A549 (cell line): Measurements from ENCODE around the gene AHR. TPM values are rescaled to one million over a fixed set of nuclear protein-coding genes. Genes with fewer than 3 reads are reported as not detected.

Experiments used
- ATAC-seq, 2 experiments: fragments of 200-7000 bp in 1 of 2; fragments of >200 bp in 1 of 2; cut with Nextera tagmentation in 1 of 2; cut with Tn5 transposase in 1 of 2; 3 replicates each; pipeline versions ENCODE4 v1.8.0 to v1.9.1; 2018 to 2020; ENCODE audit warnings: mild to moderate bottlenecking in 1 of 2, moderate library complexity in 1 of 2
- CTCF ChIA-PET: fragments of 300-600 bp; sonication (Branson Sonifier 250); formaldehyde crosslinking; extraction: SDS; loops from one replicate; lab custom pipeline; 2021; ENCODE audit warnings: antibody characterized with exemption, inconsistent platforms; lab: Yijun Ruan, JAX
- POLR2A ChIA-PET: fragments of 350-600 bp; formaldehyde crosslinking; extraction: SDS; loops from one replicate; lab custom pipeline; 2021; ENCODE audit warnings: antibody characterized with exemption, inconsistent platforms; lab: Yijun Ruan, JAX
- DNase-seq, 2 experiments: peaks; one replicate each; pipeline versions ENCODE4 v3.0.0 to v3.0.0-alpha.2; 2011 to 2016; ENCODE audit warnings: low read depth in 1 of 2, low spot score in 1 of 2
- FAIRE-seq: peaks from 2 replicates; lab custom pipeline; 2011; peaks lifted over from hg19 to GRCh38; lab: Jason Lieb, UNC
- H3K27ac ChIP-seq, 2 experiments: fragments of >200 bp; sonication (Bioruptor Twin); formaldehyde crosslinking; 3 replicates each; pipeline ENCODE4 v1.5.1; 2016 to 2017
- H3K4me1 ChIP-seq: fragments of >200 bp; sonication (Bioruptor Twin); formaldehyde crosslinking; 3 replicates; pipeline ENCODE4 v1.6.1; 2016
- H3K4me2 ChIP-seq: fragments of >200 bp; sonication (Bioruptor Twin); formaldehyde crosslinking; 3 replicates; pipeline ENCODE4 v1.6.1; 2016
- H3K4me3 ChIP-seq: fragments of >200 bp; sonication (Bioruptor Twin); formaldehyde crosslinking; 3 replicates; pipeline ENCODE4 v1.5.1; 2016
- H3K9me3 ChIP-seq: fragments of >200 bp; sonication (Bioruptor Twin); formaldehyde crosslinking; 3 replicates; pipeline ENCODE4 v1.6.1; 2016
- BCL3 ChIP-seq: fragments of >200 bp; sonication (Bioruptor Twin); formaldehyde crosslinking; IDR thresholded peaks from 3 replicates; pipeline ENCODE4 v1.6.1; 2016
- BHLHE40 ChIP-seq: IDR thresholded peaks from 2 replicates; pipeline ENCODE4 v1.6.1; 2012; ENCODE audit warnings: low read depth, low read length, inconsistent platforms
- CHD2 ChIP-seq: fragments of 150-350 bp; IDR thresholded peaks from 2 replicates; pipeline ENCODE4 v1.6.1; 2014; ENCODE audit warnings: low read length; ENCODE audit not compliant: partially characterized antibody
- CHD4 ChIP-seq: fragments of 200-600 bp; sonication (generic); IDR thresholded peaks from 2 replicates; pipeline ENCODE4 v1.6.1; 2016; ENCODE audit warnings: antibody characterized with exemption, mild to moderate bottlenecking, borderline replicate concordance
- EHF ChIP-seq: fragments of 250-450 bp; sonication (Bioruptor Pico); IDR thresholded peaks from 2 replicates; pipeline ENCODE4 v1.5.0; 2020; ENCODE audit warnings: mild to moderate bottlenecking
- ESRRA ChIP-seq: fragments of 150-350 bp; IDR thresholded peaks from 2 replicates; pipeline ENCODE4 v1.6.1; 2014; ENCODE audit warnings: mild to moderate bottlenecking, low read length, borderline replicate concordance
- FOSL2 ChIP-seq, 2 experiments: fragments of 450-650 bp in 1 of 2; fragments of >200 bp in 1 of 2; sonication (Bioruptor Twin) in 1 of 2; formaldehyde crosslinking; IDR thresholded peaks; 2 replicates each; pipeline versions ENCODE4 v1.5.0 to v1.6.1; 2016 to 2020; ENCODE audit warnings: mild to moderate bottlenecking in 1 of 2, moderate library complexity in 1 of 2
- GATA3 ChIP-seq: IDR thresholded peaks from 2 replicates; pipeline ENCODE4 v1.6.1; 2012; ENCODE audit warnings: borderline replicate concordance
- HOXA7 ChIP-seq: fragments of 250-450 bp; sonication (Bioruptor Pico); IDR thresholded peaks from 2 replicates; pipeline ENCODE4 v1.5.0; 2020; ENCODE audit warnings: mild to moderate bottlenecking, moderate library complexity
- HOXB13 ChIP-seq: fragments of 250-450 bp; sonication (Bioruptor Pico); IDR thresholded peaks from 2 replicates; pipeline ENCODE4 v1.5.0; 2020; ENCODE audit warnings: low read depth, mild to moderate bottlenecking, moderate library complexity
- HOXB5 ChIP-seq: fragments of 250-450 bp; sonication (Bioruptor Pico); IDR thresholded peaks from 2 replicates; pipeline ENCODE4 v1.5.0; 2020; ENCODE audit warnings: mild to moderate bottlenecking, moderate library complexity
- KDM1A ChIP-seq: fragments of 200-600 bp; sonication (generic); IDR thresholded peaks from 2 replicates; pipeline ENCODE4 v1.6.1; 2016; ENCODE audit warnings: low read depth, mild to moderate bottlenecking
- MAFK ChIP-seq: fragments of 450-650 bp; IDR thresholded peaks from 2 replicates; pipeline ENCODE4 v1.6.1; 2014; ENCODE audit not compliant: partially characterized antibody
- MAZ ChIP-seq: fragments of 150-350 bp; IDR thresholded peaks from 2 replicates; pipeline ENCODE4 v1.6.1; 2014; ENCODE audit warnings: antibody characterized with exemption, low read depth, low read length, borderline replicate concordance
- POLR2A ChIP-seq: IDR thresholded peaks from 2 replicates; pipeline ENCODE4 v1.6.1; 2012; ENCODE audit warnings: mild to moderate bottlenecking, low read length
- POLR2AphosphoS2 ChIP-seq: conservative IDR thresholded peaks from 2 replicates; pipeline ENCODE4 v1.6.1; 2012; ENCODE audit warnings: low read length, improper control_type of control experiment, inconsistent platforms
- RAD21 ChIP-seq, 2 experiments: fragments of >200 bp in 1 of 2; sonication (Bioruptor Twin) in 1 of 2; formaldehyde crosslinking in 1 of 2; IDR thresholded peaks in 1 of 2; conservative IDR thresholded peaks in 1 of 2; 2 replicates in 1 of 2; 3 replicates in 1 of 2; pipeline ENCODE4 v1.6.1; 2012 to 2018; ENCODE audit warnings: inconsistent platforms in 1 of 2
- RCOR1 ChIP-seq: fragments of 150-350 bp; IDR thresholded peaks from 2 replicates; pipeline ENCODE4 v1.6.1; 2014; ENCODE audit warnings: antibody characterized with exemption, low read length, low read depth
- RNF2 ChIP-seq: fragments of 200-600 bp; sonication (generic); IDR thresholded peaks from 2 replicates; pipeline ENCODE4 v1.6.1; 2016; ENCODE audit warnings: low read depth, mild to moderate bottlenecking, antibody characterized with exemption, moderate library complexity, borderline replicate concordance
- WGBS: methylation state at CpG from one replicate; pipeline ENCODE4 v1.1.6; 2017; ENCODE audit errors: missing lambda C conversion rate; 5-methylcytosine and 5-hydroxymethylcytosine counted together
- polyA plus RNA-seq, 4 experiments: library from polyadenylated mRNA; depleted of rRNA in 3 of 4; stranded (reverse); fragments of >200 nt; fragmentation: RNase III in 1 of 4; extraction: RNeasy Plus Mini Kit Qiagen cat#74134 plus additional on column Dnase treatment in 1 of 4; gene quantifications; 2 replicates in 3 of 4; 3 replicates in 1 of 4; pipeline ENCODE4 v1.2.3, GENCODE V29; 2011 to 2017
- TF ChIP-seq, protein P1 (sequence below): fragments of 450-650 bp; IDR thresholded peaks from 2 replicates; pipeline ENCODE4 v1.6.1; 2014; ENCODE audit warnings: antibody characterized with exemption
- TF ChIP-seq, protein P2 (sequence below): fragments of 150-350 bp; IDR thresholded peaks from 2 replicates; pipeline ENCODE4 v1.6.1; 2014; ENCODE audit warnings: low read depth, mild to moderate bottlenecking, low read length
- TF ChIP-seq, protein P3 (sequence below): fragments of 200-600 bp; sonication (generic); IDR thresholded peaks from 2 replicates; pipeline ENCODE4 v1.6.1; 2016; ENCODE audit warnings: antibody characterized with exemption, mild to moderate bottlenecking, moderate library complexity

AHR gene
- polyA plus RNA-seq, 2 of the 4 experiments (the other 2 are of a cell fraction), result 9.1 to 14.3 TPM

GRCh38 chr7:17362439-17363105 lies 64.1 kb downstream of the AHR start:
- CTCF ChIA-PET, result interaction anchor here (0.9 to 1.0 kb wide), 2 partner anchors 10 to 471 kb away, joined by 3 to 4 read pairs; no protein-coding TSS in a partner anchor

GRCh38 chr7:17364671-17365070 lies 66.2 kb downstream of the AHR start:
- no peak overlapping the region for H3K4me3 ChIP-seq
- TF ChIP-seq, protein P1, sequence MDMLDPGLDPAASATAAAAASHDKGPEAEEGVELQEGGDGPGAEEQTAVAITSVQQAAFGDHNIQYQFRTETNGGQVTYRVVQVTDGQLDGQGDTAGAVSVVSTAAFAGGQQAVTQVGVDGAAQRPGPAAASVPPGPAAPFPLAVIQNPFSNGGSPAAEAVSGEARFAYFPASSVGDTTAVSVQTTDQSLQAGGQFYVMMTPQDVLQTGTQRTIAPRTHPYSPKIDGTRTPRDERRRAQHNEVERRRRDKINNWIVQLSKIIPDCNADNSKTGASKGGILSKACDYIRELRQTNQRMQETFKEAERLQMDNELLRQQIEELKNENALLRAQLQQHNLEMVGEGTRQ, result no peak
- no peak for TF ChIP-seq ESRRA
- no peak for TF ChIP-seq MAZ
- TF ChIP-seq, protein P2, sequence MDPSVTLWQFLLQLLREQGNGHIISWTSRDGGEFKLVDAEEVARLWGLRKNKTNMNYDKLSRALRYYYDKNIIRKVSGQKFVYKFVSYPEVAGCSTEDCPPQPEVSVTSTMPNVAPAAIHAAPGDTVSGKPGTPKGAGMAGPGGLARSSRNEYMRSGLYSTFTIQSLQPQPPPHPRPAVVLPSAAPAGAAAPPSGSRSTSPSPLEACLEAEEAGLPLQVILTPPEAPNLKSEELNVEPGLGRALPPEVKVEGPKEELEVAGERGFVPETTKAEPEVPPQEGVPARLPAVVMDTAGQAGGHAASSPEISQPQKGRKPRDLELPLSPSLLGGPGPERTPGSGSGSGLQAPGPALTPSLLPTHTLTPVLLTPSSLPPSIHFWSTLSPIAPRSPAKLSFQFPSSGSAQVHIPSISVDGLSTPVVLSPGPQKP, result no peak
- TF ChIP-seq GATA3, result no peak
- TF ChIP-seq FOSL2 (IDR thresholded peaks at IDR 0.05), result no peak
- TF ChIP-seq FOSL2 (CRISPR knock-in tag; IDR thresholded peaks at IDR 0.05), result no peak
- no peak for TF ChIP-seq HOXA7 (CRISPR knock-in tag)
- no peak for TF ChIP-seq EHF (CRISPR knock-in tag)
- TF ChIP-seq MAFK, result no peak
- TF ChIP-seq RAD21 (conservative IDR thresholded peaks at IDR 0.05 in 1 of 2, IDR thresholded peaks at IDR 0.05 in 1 of 2), result no peak
- TF ChIP-seq, all 56 proteins: peak for 0
- POLR2A ChIA-PET, result no interaction called here
- ATAC-seq (no peak), DNase-seq (no peak), FAIRE-seq (no peak)
- WGBS, result 90% methylated on average over 2 of the region's 2 CpGs
- Histone ChIP-seq H3K27ac (no peak overlapping the region), H3K4me2 (no peak overlapping the region), H3K9me3 (0 out of 3 replicates have a peak, but pooled peaks cover 2% of the 10 kb centered on the region), H3K4me1 (peaks cover 11% of the 10 kb centered on the region)
- CTCF ChIA-PET, result interaction anchor here (1.0 kb wide), 1 partner anchor 12 kb away, joined by 5 read pairs; no protein-coding TSS in a partner anchor

More at GRCh38 chr7:17362439-17363105, 64.1 kb downstream of the AHR start:
- FAIRE-seq, result no peak
- ATAC-seq, result no peak
- Histone ChIP-seq H3K4me2 (no peak overlapping the region), H3K4me1 (no peaks in the 10 kb centered on the region), H3K27ac (no peak overlapping the region), H3K4me3 (no peak overlapping the region), H3K9me3 (0 out of 3 replicates have a peak, but pooled peaks cover 3% of the 10 kb centered on the region)
- no peak for DNase-seq
- POLR2A ChIA-PET, result no interaction called here
- WGBS, result 95% methylated on average over 20 of the region's 23 CpGs
- TF ChIP-seq HOXB13 (no peak), MAFK (peak; percentile 88)

GRCh38 chr7:17365775-17366174 lies 67.3 kb downstream of the AHR start:
- TF ChIP-seq BCL3, result no peak
- TF ChIP-seq MAFK, result no peak
- no peak for TF ChIP-seq BHLHE40
- TF ChIP-seq CHD2, result no peak
- TF ChIP-seq, protein P3, sequence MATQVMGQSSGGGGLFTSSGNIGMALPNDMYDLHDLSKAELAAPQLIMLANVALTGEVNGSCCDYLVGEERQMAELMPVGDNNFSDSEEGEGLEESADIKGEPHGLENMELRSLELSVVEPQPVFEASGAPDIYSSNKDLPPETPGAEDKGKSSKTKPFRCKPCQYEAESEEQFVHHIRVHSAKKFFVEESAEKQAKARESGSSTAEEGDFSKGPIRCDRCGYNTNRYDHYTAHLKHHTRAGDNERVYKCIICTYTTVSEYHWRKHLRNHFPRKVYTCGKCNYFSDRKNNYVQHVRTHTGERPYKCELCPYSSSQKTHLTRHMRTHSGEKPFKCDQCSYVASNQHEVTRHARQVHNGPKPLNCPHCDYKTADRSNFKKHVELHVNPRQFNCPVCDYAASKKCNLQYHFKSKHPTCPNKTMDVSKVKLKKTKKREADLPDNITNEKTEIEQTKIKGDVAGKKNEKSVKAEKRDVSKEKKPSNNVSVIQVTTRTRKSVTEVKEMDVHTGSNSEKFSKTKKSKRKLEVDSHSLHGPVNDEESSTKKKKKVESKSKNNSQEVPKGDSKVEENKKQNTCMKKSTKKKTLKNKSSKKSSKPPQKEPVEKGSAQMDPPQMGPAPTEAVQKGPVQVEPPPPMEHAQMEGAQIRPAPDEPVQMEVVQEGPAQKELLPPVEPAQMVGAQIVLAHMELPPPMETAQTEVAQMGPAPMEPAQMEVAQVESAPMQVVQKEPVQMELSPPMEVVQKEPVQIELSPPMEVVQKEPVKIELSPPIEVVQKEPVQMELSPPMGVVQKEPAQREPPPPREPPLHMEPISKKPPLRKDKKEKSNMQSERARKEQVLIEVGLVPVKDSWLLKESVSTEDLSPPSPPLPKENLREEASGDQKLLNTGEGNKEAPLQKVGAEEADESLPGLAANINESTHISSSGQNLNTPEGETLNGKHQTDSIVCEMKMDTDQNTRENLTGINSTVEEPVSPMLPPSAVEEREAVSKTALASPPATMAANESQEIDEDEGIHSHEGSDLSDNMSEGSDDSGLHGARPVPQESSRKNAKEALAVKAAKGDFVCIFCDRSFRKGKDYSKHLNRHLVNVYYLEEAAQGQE, result no peak
- no peak for TF ChIP-seq CHD4
- TF ChIP-seq POLR2A, result no peak
- no peak for TF ChIP-seq EHF (CRISPR knock-in tag)
- TF ChIP-seq HOXB5, result no peak
- no peak for TF ChIP-seq KDM1A
- TF ChIP-seq HOXA7 (CRISPR knock-in tag), result no peak
- TF ChIP-seq RNF2, result no peak
- TF ChIP-seq RCOR1, result no peak
- no peak for TF ChIP-seq POLR2AphosphoS2
- DNase-seq (no peak), FAIRE-seq (no peak), ATAC-seq (no peak)
- no peak overlapping the region for H3K4me2 ChIP-seq
- peaks cover 23% of the 10 kb centered on the region for H3K4me1 ChIP-seq
- WGBS, result 96% methylated on average over 1 of the region's 1 CpG
- H3K27ac ChIP-seq, result no peak overlapping the region
- ChIA-PET POLR2A (no interaction called here), CTCF (interaction anchor here (1.0 kb wide), 2 partner anchors 9 to 13 kb away, joined by 3 to 5 read pairs; no protein-coding TSS in a partner anchor)
- 0 out of 3 replicates have a peak, but pooled peaks cover 2% of the 10 kb centered on the region for H3K9me3 ChIP-seq
- no peak overlapping the region for H3K4me3 ChIP-seq
